ENCODE results near the gene FCRLB. TPM values are rescaled to one million over a fixed set of nuclear protein-coding genes. Genes with fewer than 3 reads are reported as not detected.
"Not testable (repeated sequence)": the region's sequence is repeated elsewhere in the genome, so short reads cannot be mapped to it uniquely, and the experiment has no call there.

The FCRLB gene
- total RNA-seq, 1 donor from 2014 or later = not detected

DNA sequence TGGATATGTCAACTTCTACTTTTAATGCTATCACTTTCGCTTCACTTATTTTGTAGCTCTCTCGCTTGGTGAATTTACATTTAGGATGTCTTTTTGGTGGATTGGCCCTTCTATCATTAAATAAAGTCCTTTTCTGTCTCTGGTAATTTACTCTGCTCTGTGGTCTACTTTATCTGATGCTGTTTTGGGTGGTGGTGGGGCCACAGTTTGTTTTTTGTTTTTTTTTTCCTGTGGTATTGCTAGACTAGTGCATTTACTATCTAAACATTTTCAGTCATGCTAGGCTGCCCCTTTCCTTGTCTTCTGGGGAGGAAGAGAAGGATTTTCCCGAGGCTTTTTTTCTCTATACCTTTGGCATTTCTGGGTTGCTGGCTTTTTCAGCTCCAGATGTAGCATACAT, 32.4 kb upstream of the FCRLB start:
- no peak overlapping the region for H2AFZ ChIP-seq (replicated peaks)
- TF ChIP-seq EZH2phosphoT487 (IDR thresholded peaks at IDR 0.05) (no peak), EZH2 (IDR thresholded peaks at IDR 0.05) (no peak)
- TF ChIP-seq, protein P1, sequence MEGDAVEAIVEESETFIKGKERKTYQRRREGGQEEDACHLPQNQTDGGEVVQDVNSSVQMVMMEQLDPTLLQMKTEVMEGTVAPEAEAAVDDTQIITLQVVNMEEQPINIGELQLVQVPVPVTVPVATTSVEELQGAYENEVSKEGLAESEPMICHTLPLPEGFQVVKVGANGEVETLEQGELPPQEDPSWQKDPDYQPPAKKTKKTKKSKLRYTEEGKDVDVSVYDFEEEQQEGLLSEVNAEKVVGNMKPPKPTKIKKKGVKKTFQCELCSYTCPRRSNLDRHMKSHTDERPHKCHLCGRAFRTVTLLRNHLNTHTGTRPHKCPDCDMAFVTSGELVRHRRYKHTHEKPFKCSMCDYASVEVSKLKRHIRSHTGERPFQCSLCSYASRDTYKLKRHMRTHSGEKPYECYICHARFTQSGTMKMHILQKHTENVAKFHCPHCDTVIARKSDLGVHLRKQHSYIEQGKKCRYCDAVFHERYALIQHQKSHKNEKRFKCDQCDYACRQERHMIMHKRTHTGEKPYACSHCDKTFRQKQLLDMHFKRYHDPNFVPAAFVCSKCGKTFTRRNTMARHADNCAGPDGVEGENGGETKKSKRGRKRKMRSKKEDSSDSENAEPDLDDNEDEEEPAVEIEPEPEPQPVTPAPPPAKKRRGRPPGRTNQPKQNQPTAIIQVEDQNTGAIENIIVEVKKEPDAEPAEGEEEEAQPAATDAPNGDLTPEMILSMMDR (IDR thresholded peaks at IDR 0.05) = no peak

DNA sequence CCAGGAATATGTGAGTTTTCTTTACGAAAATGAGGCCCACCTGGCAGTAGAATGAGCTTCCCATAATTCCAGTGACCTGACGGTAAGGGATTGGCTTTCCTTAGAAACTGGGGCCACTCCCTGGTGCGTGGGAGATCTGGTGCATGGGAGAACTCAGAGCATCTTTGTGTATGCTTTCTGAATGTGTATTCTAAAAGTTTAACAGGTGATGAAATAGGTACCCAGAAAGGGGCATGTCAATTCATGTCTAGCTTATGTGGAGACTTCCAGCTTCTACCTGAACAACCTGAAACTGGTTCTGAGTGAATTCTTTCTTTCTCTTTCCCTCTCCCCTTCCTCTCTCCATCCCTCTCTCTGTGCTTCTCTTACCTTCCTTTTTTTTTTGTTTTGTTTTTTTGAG, 29.5 kb upstream of the FCRLB start:
- Histone ChIP-seq H3K4me1 (no peaks in the 10 kb centered on the region), H3K36me3 (no peaks in the 10 kb centered on the region), H4K20me1 (ENCODE audit: low read depth) (no peaks in the 10 kb centered on the region), H3K9ac (no peak overlapping the region), H2AFZ (replicated peaks) (no peak overlapping the region), H3K4me2 (no peak overlapping the region), H3K27ac (no peak overlapping the region), H3K9me3 (ENCODE audit: low read depth) (no peaks in the 10 kb centered on the region), H3K4me3 (no peak overlapping the region), H3K27me3 (no peaks in the 10 kb centered on the region), H3K79me2 (ENCODE audit: low read depth) (no peaks in the 10 kb centered on the region), H3F3A (ENCODE audit: low read depth) (no peaks in the 10 kb centered on the region)
- Mint-ChIP-seq H3K4me1 (no peaks in the 10 kb centered on the region), H3K4me3 (no peak overlapping the region), H3K36me3 (no peaks in the 10 kb centered on the region), H3K9me3 (no peaks in the 10 kb centered on the region), H3K27ac (no peak overlapping the region), H3K27me3 (ENCODE audit: insufficient read depth, low read depth) (peaks cover 2% of the 10 kb centered on the region)
- TF ChIP-seq, protein P1 (IDR thresholded peaks at IDR 0.05) = no peak
- TF ChIP-seq EZH2 (IDR thresholded peaks at IDR 0.05) = no peak
- TF ChIP-seq EZH2phosphoT487 (IDR thresholded peaks at IDR 0.05) = no peak
- DNase-seq (ENCODE audit: low spot score) = no peak

More for the DNA sequence above, 32.4 kb upstream of the FCRLB start:
- no peaks in the 10 kb centered on the region for H3K36me3 Mint-ChIP-seq
- no peaks in the 10 kb centered on the region for H3F3A ChIP-seq (ENCODE audit: low read depth)
- peaks cover 3% of the 10 kb centered on the region for H3K27me3 ChIP-seq
- no peaks in the 10 kb centered on the region for H3K4me1 Mint-ChIP-seq
- H3K9me3 ChIP-seq (ENCODE audit: low read depth) = no peaks in the 10 kb centered on the region
- no peak overlapping the region for H3K4me3 ChIP-seq
- no peaks in the 10 kb centered on the region for H3K27me3 Mint-ChIP-seq (ENCODE audit: insufficient read depth, low read depth)
- no peak overlapping the region for H3K9ac ChIP-seq
- no peak overlapping the region for H3K4me2 ChIP-seq
- H3K27ac Mint-ChIP-seq = no peak overlapping the region
- H3K4me3 Mint-ChIP-seq = no peak overlapping the region
- H3K79me2 ChIP-seq (ENCODE audit: low read depth) = no peaks in the 10 kb centered on the region
- DNase-seq (ENCODE audit: low spot score) = no peak
- no peaks in the 10 kb centered on the region for H4K20me1 ChIP-seq (ENCODE audit: low read depth)
- H3K27ac ChIP-seq = no peak overlapping the region
- H3K9me3 Mint-ChIP-seq = no peaks in the 10 kb centered on the region
- H3K4me1 ChIP-seq = no peaks in the 10 kb centered on the region
- H3K36me3 ChIP-seq = no peaks in the 10 kb centered on the region

DNA sequence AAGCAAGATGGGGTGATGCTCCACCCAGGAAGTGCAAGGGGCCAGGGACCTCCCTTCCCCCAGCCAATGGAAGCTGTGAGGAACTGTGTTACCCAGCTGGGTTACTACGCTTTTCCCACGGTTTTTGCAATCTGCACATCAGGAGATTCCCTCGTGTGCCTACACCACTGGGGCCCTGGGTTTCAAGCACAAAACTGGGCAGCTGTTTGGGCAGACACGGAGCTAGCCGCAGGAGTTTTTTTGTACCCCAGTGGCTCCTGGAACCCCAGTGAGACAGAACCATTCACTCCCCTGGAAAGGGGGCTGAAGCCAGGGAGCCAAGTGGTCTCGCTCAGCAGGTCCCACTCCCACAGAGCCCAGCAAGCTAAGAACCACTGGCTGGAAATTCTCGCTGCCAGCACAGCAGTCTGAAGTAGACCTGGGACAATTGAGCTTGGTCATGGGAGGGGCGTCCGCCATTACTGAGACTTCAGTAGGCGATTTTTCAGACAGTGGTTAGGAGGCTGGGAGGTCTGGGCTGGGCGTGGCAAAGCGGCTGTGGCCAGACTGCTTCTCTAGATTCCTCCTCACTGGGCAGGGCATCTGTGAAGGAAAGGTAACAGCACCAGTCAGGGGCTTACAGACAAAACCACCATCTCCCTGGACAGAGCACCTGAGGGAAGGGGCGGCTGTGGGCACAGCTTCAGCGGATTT, 28.2 kb upstream of the FCRLB start:
- not testable (repeated sequence) for H3K36me3 ChIP-seq; DNase-seq (ENCODE audit: low spot score); H3K27me3 ChIP-seq; H3K9me3 ChIP-seq (ENCODE audit: low read depth); H3K27ac Mint-ChIP-seq; H3F3A ChIP-seq (ENCODE audit: low read depth); H2AFZ ChIP-seq (replicated peaks); H3K4me3 Mint-ChIP-seq; H3K27ac ChIP-seq; H3K9me3 Mint-ChIP-seq; H3K4me1 Mint-ChIP-seq; H4K20me1 ChIP-seq (ENCODE audit: low read depth); H3K9ac ChIP-seq; H3K79me2 ChIP-seq (ENCODE audit: low read depth); H3K4me3 ChIP-seq; H3K4me2 ChIP-seq; H3K27me3 Mint-ChIP-seq (ENCODE audit: insufficient read depth, low read depth); H3K4me1 ChIP-seq; H3K36me3 Mint-ChIP-seq

- H3F3A ChIP-seq (ENCODE audit: low read depth); H3K27me3 ChIP-seq; H2AFZ ChIP-seq (replicated peaks); H3K27ac ChIP-seq; H3K36me3 ChIP-seq; H3K36me3 Mint-ChIP-seq; H3K79me2 ChIP-seq (ENCODE audit: low read depth); H3K27me3 Mint-ChIP-seq (ENCODE audit: insufficient read depth, low read depth); H3K4me1 Mint-ChIP-seq; H3K9ac ChIP-seq; H3K9me3 ChIP-seq (ENCODE audit: low read depth); H3K27ac Mint-ChIP-seq; H3K4me2 ChIP-seq; H3K4me3 ChIP-seq; H4K20me1 ChIP-seq (ENCODE audit: low read depth); DNase-seq (ENCODE audit: low spot score); H3K4me3 Mint-ChIP-seq; H3K4me1 ChIP-seq; H3K9me3 Mint-ChIP-seq: not testable (repeated sequence)
Measured at GRCh38 chr1:161698302-161698701, 23.0 kb upstream of the FCRLB start.
